T-helper 2 cell treated with Interferon-gamma antibody and Interleukin-4, amounts not matched to agents 100 ng/mL and 5 ng/mL, for 36 hours (primary cell): ENCODE measurements around the gene PCP2. TPM values are rescaled to one million over a fixed set of nuclear protein-coding genes. Genes with fewer than 3 reads are reported as not detected.
"Not testable (repeated sequence)": the region's sequence is repeated elsewhere in the genome, so short reads cannot be mapped to it uniquely, and the experiment has no call there.

Source experiments
- intact Hi-C: fragments of 100-400 bp; cut with micrococcal nuclease; formaldehyde crosslinking; loops from one replicate; pipeline ENCODE4 v1.15.1; 2023
- total RNA-seq: library from RNA; stranded (reverse); gene quantifications from 2 replicates; pipeline ENCODE4 v1.2.3, GENCODE V29; 2022

Gene PCP2
- total RNA-seq, 1 donor from 2014 or later = 2.0 TPM

GRCh38 chr19:7661744-7662538, 28.4 kb upstream of the PCP2 start:
- intact Hi-C loops = no loop called here

GRCh38 chr19:7658219-7658686, 24.7 kb upstream of the PCP2 start:
- intact Hi-C loops = no loop called here

- intact Hi-C loops = no loop called here
Observed at GRCh38 chr19:7657131-7657751, 23.7 kb upstream of the PCP2 start.

- intact Hi-C loops = no loop called here
Observed at GRCh38 chr19:7655581-7655980, 22.1 kb upstream of the PCP2 start.

GRCh38 chr19:7654401-7654800, 20.9 kb upstream of the PCP2 start:
- intact Hi-C loops = no loop called here

- intact Hi-C loops = loop anchor here (1.0 kb wide), 2 partner anchors 29 to 147 kb away; no protein-coding TSS in a partner anchor
Observed at GRCh38 chr19:7652061-7652641, 18.6 kb upstream of the PCP2 start.

GRCh38 chr19:7650148-7650547, 16.6 kb upstream of the PCP2 start:
- intact Hi-C loops = no loop called here

- intact Hi-C loops = no loop called here
Observed at GRCh38 chr19:7648265-7649014, 14.9 kb upstream of the PCP2 start.

- intact Hi-C loops = no loop called here
Observed at GRCh38 chr19:7647156-7647555, 13.6 kb upstream of the PCP2 start.

- intact Hi-C loops = no loop called here
Observed at GRCh38 chr19:7646426-7646700, 12.8 kb upstream of the PCP2 start.

GRCh38 chr19:7645656-7646425, 12.3 kb upstream of the PCP2 start:
- intact Hi-C loops = no loop called here

GRCh38 chr19:7645163-7645562, 11.6 kb upstream of the PCP2 start:
- intact Hi-C loops = no loop called here

GRCh38 chr19:7644550-7644877, 11.0 kb upstream of the PCP2 start:
- intact Hi-C loops = no loop called here

- intact Hi-C loops = not testable (repeated sequence)
Observed at GRCh38 chr19:7643629-7644549, 10.4 kb upstream of the PCP2 start.

GRCh38 chr19:7643031-7643415, 9.5 kb upstream of the PCP2 start:
- intact Hi-C loops = no loop called here

- intact Hi-C loops = no loop called here
Observed at GRCh38 chr19:7642295-7643030, 8.9 kb upstream of the PCP2 start.

GRCh38 chr19:7641290-7642276, 8.1 kb upstream of the PCP2 start:
- intact Hi-C loops = no loop called here

- intact Hi-C loops = no loop called here
Observed at GRCh38 chr19:7640803-7641202, 7.3 kb upstream of the PCP2 start.
